Large intestine (tissue), 3 donors: ENCODE measurements around the gene GPR35. TPM values are rescaled to one million over a fixed set of nuclear protein-coding genes. Genes with fewer than 3 reads are reported as not detected.

Experiments used
- DNase-seq, 2 donors: peaks; one replicate each; pipeline versions ENCODE4 v3.0.0 to v3.0.0-alpha.2; 2013
- H3K27ac ChIP-seq: one replicate; pipeline ENCODE4 v1.5.1; 2013; ENCODE audit warnings: low read length
- H3K27me3 ChIP-seq: 2 replicates; pipeline ENCODE4 v1.6.1; 2013; ENCODE audit warnings: low read length; ENCODE audit not compliant: control insufficient read depth, insufficient read depth
- H3K36me3 ChIP-seq: 2 replicates; pipeline ENCODE4 v1.6.1; 2013; ENCODE audit warnings: low read length; ENCODE audit not compliant: control insufficient read depth, insufficient read depth
- H3K4me1 ChIP-seq: one replicate; pipeline ENCODE4 v1.6.1; 2013; ENCODE audit warnings: low read length; ENCODE audit not compliant: control insufficient read depth, insufficient read depth
- H3K4me3 ChIP-seq: one replicate; pipeline ENCODE4 v1.5.1; 2013; ENCODE audit warnings: low read length
- H3K9me3 ChIP-seq: one replicate; pipeline ENCODE4 v1.6.1; 2013; ENCODE audit warnings: mild to moderate bottlenecking, low read depth, low read length, moderate library complexity; ENCODE audit not compliant: control insufficient read depth
- WGBS: methylation state at CpG from one replicate; pipeline ENCODE4 v1.1.5; 2013; ENCODE audit warnings: low lambda C conversion rate; ENCODE audit not compliant: insufficient coverage; 5-methylcytosine and 5-hydroxymethylcytosine counted together
- polyA plus RNA-seq: library from polyadenylated mRNA; unstranded; fragments of 120-200 nt; gene quantifications from one replicate; pipeline ENCODE4 v1.2.1, GENCODE V29; 2013

The GPR35 gene
- polyA plus RNA-seq, 1 donor: 118 TPM

GRCh38 chr2:240594511-240595380, 30.5 kb upstream of the GPR35 start:
- Histone ChIP-seq H3K9me3 (no peaks in the 10 kb centered on the region), H3K27ac (no peak overlapping the region), H3K4me1 (no peaks in the 10 kb centered on the region), H3K27me3 (no peaks in the 10 kb centered on the region), H3K4me3 (no peak overlapping the region), H3K36me3 (peaks cover 71% of the 10 kb centered on the region)
- DNase-seq: no peak
- no CpG with 5 or more reads among the region's 34 CpGs for WGBS

- WGBS: no CpG with 5 or more reads among the region's 18 CpGs
- H3K36me3 ChIP-seq: peaks cover 67% of the 10 kb centered on the region
- DNase-seq: no peak
These were observed 29.8 kb upstream of the GPR35 start for GRCh38 chr2:240595381-240596079.

GRCh38 chr2:240596080-240596460, 29.2 kb upstream of the GPR35 start:
- Histone ChIP-seq H3K9me3 (no peaks in the 10 kb centered on the region), H3K27me3 (no peaks in the 10 kb centered on the region), H3K4me3 (no peak overlapping the region), H3K36me3 (peaks cover 62% of the 10 kb centered on the region), H3K27ac (no peak overlapping the region), H3K4me1 (no peaks in the 10 kb centered on the region)
- no CpG with 5 or more reads among the region's 17 CpGs for WGBS
- no peak for DNase-seq

More at GRCh38 chr2:240595381-240596079, 29.8 kb upstream of the GPR35 start:
- Histone ChIP-seq H3K4me1 (no peaks in the 10 kb centered on the region), H3K27ac (no peak overlapping the region), H3K9me3 (no peaks in the 10 kb centered on the region), H3K27me3 (no peaks in the 10 kb centered on the region), H3K4me3 (no peak overlapping the region)

- no peak overlapping the region for H3K27ac ChIP-seq
- no peaks in the 10 kb centered on the region for H3K4me1 ChIP-seq
- no peak for DNase-seq
- H3K27me3 ChIP-seq: no peaks in the 10 kb centered on the region
- peaks cover 60% of the 10 kb centered on the region for H3K36me3 ChIP-seq
- H3K4me3 ChIP-seq: no peak overlapping the region
- WGBS: no CpG with 5 or more reads among the region's 23 CpGs
- H3K9me3 ChIP-seq: no peaks in the 10 kb centered on the region
These were observed 28.8 kb upstream of the GPR35 start for GRCh38 chr2:240596491-240596931.

- H3K36me3 ChIP-seq: peaks cover 57% of the 10 kb centered on the region
- no peaks in the 10 kb centered on the region for H3K4me1 ChIP-seq
- no peak overlapping the region for H3K27ac ChIP-seq
- no CpG with 5 or more reads among the region's 10 CpGs for WGBS
- DNase-seq: no peak
- H3K9me3 ChIP-seq: no peaks in the 10 kb centered on the region
- H3K27me3 ChIP-seq: no peaks in the 10 kb centered on the region
- no peak overlapping the region for H3K4me3 ChIP-seq
These were observed 28.2 kb upstream of the GPR35 start for GRCh38 chr2:240597054-240597418.

- H3K27ac ChIP-seq: no peak overlapping the region
- H3K36me3 ChIP-seq: peaks cover 54% of the 10 kb centered on the region
- no peak for DNase-seq
These were observed 27.7 kb upstream of the GPR35 start for GRCh38 chr2:240597419-240598181.

GRCh38 chr2:240598311-240598911, 26.9 kb upstream of the GPR35 start:
- peaks cover 7% of the 10 kb centered on the region for H3K4me1 ChIP-seq
- no peaks in the 10 kb centered on the region for H3K27me3 ChIP-seq
- H3K4me3 ChIP-seq: no peak overlapping the region
- DNase-seq: no peak
- WGBS: no CpG with 5 or more reads among the region's 17 CpGs
- H3K9me3 ChIP-seq: no peaks in the 10 kb centered on the region
- H3K36me3 ChIP-seq: peaks cover 53% of the 10 kb centered on the region
- no peak overlapping the region for H3K27ac ChIP-seq

More at GRCh38 chr2:240597419-240598181, 27.7 kb upstream of the GPR35 start:
- no peaks in the 10 kb centered on the region for H3K4me1 ChIP-seq
- WGBS: no CpG with 5 or more reads among the region's 22 CpGs
- no peaks in the 10 kb centered on the region for H3K27me3 ChIP-seq
- H3K4me3 ChIP-seq: no peak overlapping the region
- no peaks in the 10 kb centered on the region for H3K9me3 ChIP-seq

- Histone ChIP-seq H3K27ac (no peak overlapping the region), H3K9me3 (no peaks in the 10 kb centered on the region), H3K4me3 (no peak overlapping the region), H3K4me1 (peaks cover 14% of the 10 kb centered on the region), H3K27me3 (no peaks in the 10 kb centered on the region), H3K36me3 (peaks cover 49% of the 10 kb centered on the region)
- no peak for DNase-seq
- no CpG with 5 or more reads among the region's 11 CpGs for WGBS
These were observed 26.1 kb upstream of the GPR35 start for GRCh38 chr2:240599141-240599583.

- Histone ChIP-seq H3K27me3 (no peaks in the 10 kb centered on the region), H3K27ac (no peak overlapping the region), H3K36me3 (peaks cover 43% of the 10 kb centered on the region), H3K4me3 (no peak overlapping the region), H3K9me3 (no peaks in the 10 kb centered on the region), H3K4me1 (peaks cover 24% of the 10 kb centered on the region)
- WGBS: no CpG with 5 or more reads among the region's 16 CpGs
- no peak for DNase-seq
These were observed 24.8 kb upstream of the GPR35 start for GRCh38 chr2:240600451-240600961.
